ENCODE data around the gene HOMEZ. TPM values are rescaled to one million over a fixed set of nuclear protein-coding genes. Genes with fewer than 3 reads are reported as not detected.
A peak's percentile ranks its signal among the peaks of the same experiment; 100 is the strongest.

Gene HOMEZ
- total RNA-seq, 1 experiment from 2014 or later: 6.2 TPM

DNA sequence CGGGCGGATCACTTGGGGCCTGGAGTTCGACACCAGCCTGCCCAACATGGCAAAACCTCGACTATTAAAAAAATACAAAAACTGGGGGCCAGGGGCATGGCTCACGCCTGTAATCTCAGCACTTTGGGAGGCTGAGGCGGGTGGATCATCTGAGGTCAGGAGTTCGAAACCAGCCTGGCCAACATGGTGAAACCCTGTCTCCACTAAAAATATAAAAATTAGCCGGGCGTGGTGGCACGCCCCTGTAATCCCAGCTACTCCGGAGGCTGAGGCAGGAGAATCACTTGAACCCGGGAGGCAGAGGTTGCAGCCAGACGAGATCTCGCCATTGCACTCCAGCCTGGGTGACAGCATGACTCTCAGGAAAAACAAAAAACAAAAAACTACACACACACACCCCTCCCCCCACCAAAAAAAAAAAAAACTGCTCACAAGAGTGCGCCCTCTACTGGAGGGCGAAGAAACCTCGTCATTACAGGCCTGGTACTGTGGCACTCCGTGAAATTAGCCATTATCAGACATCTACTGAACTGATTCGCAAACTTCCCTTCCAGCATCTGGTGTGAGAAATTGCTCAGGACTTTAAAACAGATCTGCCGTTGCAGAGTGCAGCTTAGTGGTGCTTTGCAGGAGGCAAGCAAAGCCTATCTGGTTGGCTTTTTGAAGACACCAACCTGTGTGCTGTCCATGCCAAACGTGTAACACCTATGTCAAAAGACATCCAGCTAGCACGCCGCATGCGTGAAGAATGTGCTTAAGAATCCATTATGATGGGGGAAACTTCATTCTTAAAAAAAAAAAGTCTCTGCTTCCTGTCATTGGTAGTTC is 9.0 kb upstream of the HOMEZ start:
- Mint-ChIP-seq H3K27me3 (ENCODE audit: low read depth) (peaks cover 99% of the 10 kb centered on the region), H3K36me3 (ENCODE audit: insufficient read depth in 1 of 3, low read depth in 3 of 3) (peaks cover 0 to 10% (median 0%) of the 10 kb centered on the region in 3 experiments; a peak in 1 of 7 replicates), H3K4me1 (peaks cover 15 to 21% of the 10 kb centered on the region in 2 experiments), H3K4me3 (peak overlapping the region in 1 of 2 experiments; percentile 63; a peak in 2 of 5 replicates), H3K9me3 (peaks cover 0 to 5% of the 10 kb centered on the region in 2 experiments; a peak in 1 of 5 replicates), H3K27ac (no peak overlapping the region)
- no peak overlapping the region for H3K27ac ChIP-seq (ENCODE audit: insufficient read length, low read depth, low read length)
- H3K79me1 ChIP-seq (ENCODE audit: insufficient read depth, low read depth, low read length, poor library complexity, severe bottlenecking): no peaks in the 10 kb centered on the region
- no peak overlapping the region for H2BK15ac ChIP-seq (ENCODE audit: low read depth, low read length)
- H4K20me1 ChIP-seq (ENCODE audit: control insufficient read depth, insufficient read depth, insufficient read length): no peaks in the 10 kb centered on the region
- WGBS (ENCODE audit: extremely low coverage, insufficient read length, low lambda C conversion rate): no CpG with 5 or more reads among the region's 24 CpGs
- H2BK5ac ChIP-seq (ENCODE audit: insufficient read length, low read length): no peak overlapping the region
- no peak overlapping the region for H3T11ph ChIP-seq (ENCODE audit: low read length)
- H3K4me1 ChIP-seq (ENCODE audit: insufficient read depth, low read length): no peaks in the 10 kb centered on the region
- H2BK20ac ChIP-seq (ENCODE audit: low read depth, low read length, poor library complexity, severe bottlenecking): no peak overlapping the region
- H2AFZ ChIP-seq (ENCODE audit: low read length): no peak overlapping the region
- no peak overlapping the region for H3K56ac ChIP-seq (ENCODE audit: insufficient read length, low read depth, low read length)
- H2BK120ac ChIP-seq (ENCODE audit: low read depth, low read length, poor library complexity, severe bottlenecking): no peak overlapping the region
- no peak overlapping the region for H3K4ac ChIP-seq (ENCODE audit: low read depth, low read length)
- no peak overlapping the region for H4K5ac ChIP-seq (ENCODE audit: insufficient read length, low read depth, low read length)
- H3K79me2 ChIP-seq (ENCODE audit: insufficient read depth, low read length): no peaks in the 10 kb centered on the region
- no peak overlapping the region for H4K91ac ChIP-seq (ENCODE audit: insufficient read length, low read depth, low read length)
- no peaks in the 10 kb centered on the region for H3K23me2 ChIP-seq (ENCODE audit: insufficient read length, low read depth, low read length, poor library complexity, severe bottlenecking)
- H3K27me3 ChIP-seq (ENCODE audit: insufficient read depth, low read length): peaks cover 56% of the 10 kb centered on the region
- no peak overlapping the region for H3K18ac ChIP-seq (ENCODE audit: insufficient read length, low read depth, low read length)
- no peak overlapping the region for H3K23ac ChIP-seq (ENCODE audit: insufficient read length, low read depth, low read length)
- H2AK5ac ChIP-seq (ENCODE audit: insufficient read length, low read length): no peak overlapping the region
- DNase-seq: peak; percentile 43
- no peak overlapping the region for H3K9ac ChIP-seq (ENCODE audit: extremely low read depth, insufficient read length, low read length)
- H4K8ac ChIP-seq (replicated peaks; ENCODE audit: insufficient read length, low read depth, low read length): no peak overlapping the region
- no peaks in the 10 kb centered on the region for H3K9me3 ChIP-seq (ENCODE audit: control insufficient read depth, low read depth, low read length)
- no peak overlapping the region for H2BK12ac ChIP-seq (ENCODE audit: insufficient read length, low read depth, low read length)
- TF ChIP-seq, protein P1, sequence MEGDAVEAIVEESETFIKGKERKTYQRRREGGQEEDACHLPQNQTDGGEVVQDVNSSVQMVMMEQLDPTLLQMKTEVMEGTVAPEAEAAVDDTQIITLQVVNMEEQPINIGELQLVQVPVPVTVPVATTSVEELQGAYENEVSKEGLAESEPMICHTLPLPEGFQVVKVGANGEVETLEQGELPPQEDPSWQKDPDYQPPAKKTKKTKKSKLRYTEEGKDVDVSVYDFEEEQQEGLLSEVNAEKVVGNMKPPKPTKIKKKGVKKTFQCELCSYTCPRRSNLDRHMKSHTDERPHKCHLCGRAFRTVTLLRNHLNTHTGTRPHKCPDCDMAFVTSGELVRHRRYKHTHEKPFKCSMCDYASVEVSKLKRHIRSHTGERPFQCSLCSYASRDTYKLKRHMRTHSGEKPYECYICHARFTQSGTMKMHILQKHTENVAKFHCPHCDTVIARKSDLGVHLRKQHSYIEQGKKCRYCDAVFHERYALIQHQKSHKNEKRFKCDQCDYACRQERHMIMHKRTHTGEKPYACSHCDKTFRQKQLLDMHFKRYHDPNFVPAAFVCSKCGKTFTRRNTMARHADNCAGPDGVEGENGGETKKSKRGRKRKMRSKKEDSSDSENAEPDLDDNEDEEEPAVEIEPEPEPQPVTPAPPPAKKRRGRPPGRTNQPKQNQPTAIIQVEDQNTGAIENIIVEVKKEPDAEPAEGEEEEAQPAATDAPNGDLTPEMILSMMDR (conservative IDR thresholded peaks at IDR 0.05): peak; percentile 85
- no peak overlapping the region for H3K4me2 ChIP-seq (ENCODE audit: insufficient read depth, insufficient read length, low read length)
- H3K14ac ChIP-seq (ENCODE audit: insufficient read depth, low read length): no peak overlapping the region
